H1 (cell line): ENCODE data around the gene FLRT1. TPM values are rescaled to one million over a fixed set of nuclear protein-coding genes. Genes with fewer than 3 reads are reported as not detected.

Experiments
- CTCF ChIA-PET: fragments of 300-600 bp; sonication (Branson Sonifier 250); formaldehyde crosslinking; loops from one replicate; lab custom pipeline; 2021; ENCODE audit not compliant: partially characterized antibody; lab: Charles Lee
- POLR2A ChIA-PET: fragments of 300-600 bp; sonication (Branson Sonifier 250); formaldehyde crosslinking; loops from one replicate; lab custom pipeline; 2021; ENCODE audit warnings: inconsistent platforms; ENCODE audit not compliant: partially characterized antibody; lab: Charles Lee
- DNase-seq, 2 experiments: peaks; one replicate each; pipeline versions ENCODE4 v3.0.0 to v3.0.0-alpha.2; 2010 to 2022; ENCODE audit warnings: low spot score in 2 of 2, low read depth in 1 of 2, mixed read lengths in 1 of 2
- FAIRE-seq: peaks from 2 replicates; lab custom pipeline; 2011; peaks lifted over from hg19 to GRCh38; lab: Jason Lieb, UNC
- H2AFZ ChIP-seq: 2 replicates; pipeline ENCODE4 v1.8.1; 2012; ENCODE audit warnings: low read length, inconsistent platforms
- H2AK5ac ChIP-seq: 2 replicates; pipeline ENCODE4 v1.6.1; 2013; ENCODE audit warnings: low read depth, low read length
- H2BK120ac ChIP-seq: replicated peaks from 2 replicates; pipeline ENCODE3; 2013; ENCODE audit warnings: low read depth, low read length, inconsistent platforms
- H2BK12ac ChIP-seq: 2 replicates; pipeline ENCODE4 v1.6.1; 2013; ENCODE audit warnings: low read depth, low read length
- H2BK15ac ChIP-seq: 2 replicates; pipeline ENCODE4 v1.6.1; 2013; ENCODE audit warnings: low read length
- H2BK20ac ChIP-seq: 2 replicates; pipeline ENCODE4 v1.6.1; 2013; ENCODE audit warnings: low read length
- H2BK5ac ChIP-seq: 2 replicates; pipeline ENCODE4 v1.6.1; 2013; ENCODE audit warnings: low read depth, low read length
- H3K14ac ChIP-seq: 2 replicates; pipeline ENCODE4 v1.6.1; 2013; ENCODE audit warnings: inconsistent platforms; ENCODE audit not compliant: insufficient read length
- H3K18ac ChIP-seq: 2 replicates; pipeline ENCODE4 v1.6.1; 2013; ENCODE audit warnings: low read length; ENCODE audit errors: extremely low read depth
- H3K23ac ChIP-seq: 2 replicates; pipeline ENCODE4 v1.6.1; 2013; ENCODE audit warnings: inconsistent platforms; ENCODE audit not compliant: insufficient read length
- H3K23me2 ChIP-seq: 2 replicates; pipeline ENCODE4 v1.6.1; 2013; ENCODE audit warnings: low read depth, low read length
- H3K27ac ChIP-seq: 2 replicates; pipeline ENCODE4 v1.6.1; 2011; ENCODE audit warnings: low read depth, low read length, inconsistent platforms
- H3K27me3 ChIP-seq, 4 experiments: replicated peaks in 1 of 4; 1 replicate in 1 of 4; 2 replicates in 3 of 4; pipeline versions ENCODE4 v1.6.1 to v1.8.1; 2011 to 2013; ENCODE audit warnings: low read length in 3 of 4, mild to moderate bottlenecking in 3 of 4, inconsistent platforms in 2 of 4, mixed read lengths in 2 of 4, moderate library complexity in 1 of 4; ENCODE audit not compliant: control insufficient read depth in 3 of 4, insufficient read depth in 3 of 4; ENCODE audit errors: extremely low read depth in 1 of 4
- H3K36me3 ChIP-seq, 4 experiments: 2 replicates each; pipeline versions ENCODE4 v1.6.1 to v1.8.1; 2011 to 2013; ENCODE audit warnings: mild to moderate bottlenecking in 4 of 4, low read length in 3 of 4, moderate library complexity in 2 of 4, control low read depth in 1 of 4, inconsistent platforms in 1 of 4; ENCODE audit not compliant: insufficient read depth in 4 of 4, control insufficient read depth in 2 of 4
- H3K4ac ChIP-seq: replicated peaks from 2 replicates; pipeline ENCODE3; 2013; ENCODE audit warnings: low read length, low read depth, mixed read lengths, inconsistent platforms; ENCODE audit not compliant: insufficient read length
- H3K4me1 ChIP-seq, 4 experiments: replicated peaks in 1 of 4; 1 replicate in 1 of 4; 2 replicates in 3 of 4; pipeline versions ENCODE4 v1.6.1 to v1.8.1; 2011 to 2013; ENCODE audit warnings: low read length in 3 of 4, inconsistent platforms in 2 of 4, mixed read lengths in 1 of 4; ENCODE audit not compliant: insufficient read depth in 4 of 4, control insufficient read depth in 3 of 4
- H3K4me2 ChIP-seq, 2 experiments: 2 replicates each; pipeline versions ENCODE4 v1.6.1 to v1.8.1; 2011 to 2013; ENCODE audit warnings: low read depth in 2 of 2, low read length in 2 of 2, control low read depth in 1 of 2, inconsistent platforms in 1 of 2, mild to moderate bottlenecking in 1 of 2; ENCODE audit not compliant: insufficient read depth in 1 of 2
- H3K4me3 ChIP-seq, 4 experiments: fragments of 200-600, 300-600 bp in 1 of 4; sonication (generic), shearing (Covaris generic), sonication (Bioruptor Twin) in 1 of 4; 2 replicates each; pipeline versions ENCODE4 v1.5.1 to v1.8.1; 2011 to 2016; ENCODE audit warnings: low read length in 4 of 4, low read depth in 3 of 4, control low read depth in 2 of 4, inconsistent platforms in 2 of 4, mild to moderate bottlenecking in 2 of 4, mixed read lengths in 1 of 4, moderate library complexity in 1 of 4; ENCODE audit not compliant: insufficient read depth in 2 of 4; ENCODE audit errors: extremely low read depth in 1 of 4
- H3K56ac ChIP-seq: replicated peaks from 2 replicates; pipeline ENCODE3; 2013; ENCODE audit warnings: low read depth, mild to moderate bottlenecking, mixed read lengths, low read length, inconsistent platforms; ENCODE audit not compliant: insufficient read length
- H3K79me1 ChIP-seq: 2 replicates; pipeline ENCODE4 v1.6.1; 2013; ENCODE audit warnings: low read depth, low read length, control low read depth
- H3K79me2 ChIP-seq, 2 experiments: 2 replicates each; pipeline versions ENCODE4 v1.6.1 to v1.8.1; 2012 to 2013; ENCODE audit warnings: low read length in 2 of 2, mild to moderate bottlenecking in 2 of 2, inconsistent platforms in 1 of 2; ENCODE audit not compliant: insufficient read depth in 2 of 2, control insufficient read depth in 1 of 2
- H3K9ac ChIP-seq, 4 experiments: replicated peaks in 1 of 4; 1 replicate in 1 of 4; 2 replicates in 3 of 4; pipeline versions ENCODE4 v1.6.1 to v1.8.1; 2011 to 2013; ENCODE audit warnings: low read depth in 3 of 4, low read length in 3 of 4, control low read depth in 2 of 4, mild to moderate bottlenecking in 2 of 4, moderate library complexity in 2 of 4, inconsistent platforms in 1 of 4; ENCODE audit errors: extremely low read depth in 1 of 4
- H3K9me3 ChIP-seq, 2 experiments: 2 replicates each; pipeline versions ENCODE4 v1.6.1 to v1.8.1; 2012 to 2013; ENCODE audit warnings: mild to moderate bottlenecking in 2 of 2, moderate library complexity in 2 of 2, control low read depth in 1 of 2, inconsistent platforms in 1 of 2, low read depth in 1 of 2, low read length in 1 of 2, mixed read lengths in 1 of 2; ENCODE audit not compliant: insufficient read depth in 2 of 2
- H4K20me1 ChIP-seq, 2 experiments: replicated peaks in 1 of 2; 2 replicates each; pipeline versions ENCODE3 to v1.8.1; 2011 to 2013; ENCODE audit warnings: inconsistent platforms in 2 of 2, low read length in 2 of 2, mild to moderate bottlenecking in 1 of 2; ENCODE audit not compliant: insufficient read depth in 2 of 2, control insufficient read depth in 1 of 2
- H4K5ac ChIP-seq: 2 replicates; pipeline ENCODE4 v1.6.1; 2013; ENCODE audit warnings: low read length, low read depth, mixed read lengths, inconsistent platforms; ENCODE audit not compliant: insufficient read length
- H4K8ac ChIP-seq: 2 replicates; pipeline ENCODE4 v1.8.0; 2013; ENCODE audit warnings: mild to moderate bottlenecking, moderate library complexity, low read length, inconsistent platforms; ENCODE audit not compliant: insufficient read depth; ENCODE audit errors: extremely low read depth
- H4K91ac ChIP-seq: replicated peaks from 2 replicates; pipeline ENCODE3; 2013; ENCODE audit warnings: low read length, mixed read lengths, inconsistent platforms; ENCODE audit not compliant: insufficient read length
- CEBPB ChIP-seq: IDR thresholded peaks from 2 replicates; pipeline ENCODE4 v1.6.1; 2012; ENCODE audit warnings: low read depth, low read length
- EGR1 ChIP-seq: IDR thresholded peaks from 2 replicates; pipeline ENCODE4 v1.6.1; 2011; ENCODE audit warnings: low read depth, low read length, borderline replicate concordance
- EZH2 ChIP-seq: fragments of 200-600 bp; sonication (generic); IDR thresholded peaks from 2 replicates; pipeline ENCODE4 v1.7.1; 2012; ENCODE audit warnings: low read depth, mild to moderate bottlenecking, moderate library complexity, low read length, inconsistent platforms; ENCODE audit not compliant: severe bottlenecking
- GABPA ChIP-seq: IDR thresholded peaks from 2 replicates; pipeline ENCODE4 v1.6.1; 2011; ENCODE audit warnings: mild to moderate bottlenecking, low read length, moderate library complexity, borderline replicate concordance; ENCODE audit not compliant: insufficient read depth
- HDAC2 ChIP-seq, 2 experiments: fragments of 300-600 bp in 1 of 2; sonication (generic) in 1 of 2; IDR thresholded peaks; 2 replicates each; pipeline ENCODE4 v1.6.1; 2011 to 2012; ENCODE audit warnings: low read depth in 2 of 2, low read length in 2 of 2, mild to moderate bottlenecking in 2 of 2, moderate library complexity in 2 of 2, borderline replicate concordance in 1 of 2, inconsistent platforms in 1 of 2
- TCF12 ChIP-seq: IDR thresholded peaks from 2 replicates; pipeline ENCODE4 v1.6.1; 2011; ENCODE audit warnings: low read depth, mild to moderate bottlenecking, low read length
- WGBS, 2 experiments: shearing (Covaris generic) in 1 of 2; methylation state at CpG; one replicate each; pipeline versions ENCODE4 v1.1.6 to v1.1.7; 2013 to 2015; ENCODE audit warnings: low lambda C conversion rate in 2 of 2, mixed read lengths in 2 of 2, inconsistent platforms in 1 of 2, low coverage in 1 of 2, missing lambda C conversion rate in 1 of 2; ENCODE audit not compliant: insufficient replicate concordance in 2 of 2, insufficient coverage in 1 of 2, insufficient read length in 1 of 2; ENCODE audit errors: extremely low coverage in 1 of 2, missing lambda C conversion rate in 1 of 2; 5-methylcytosine and 5-hydroxymethylcytosine counted together
- polyA plus RNA-seq, 7 experiments: library from polyadenylated mRNA; depleted of rRNA in 3 of 7; stranded (reverse) in 5 of 7; unstranded in 2 of 7; fragments of >200 nt in 5 of 7; fragments of 200-250 nt in 2 of 7; gene quantifications; 1 replicate in 5 of 7; 2 replicates in 1 of 7; 4 replicates in 1 of 7; pipeline versions ENCODE4 v1.2.1 to v1.2.3, GENCODE V29; 2011 to 2013; ENCODE audit warnings: missing spikeins in 2 of 7, mixed read lengths in 2 of 7
- total RNA-seq: library from RNA; stranded (reverse); fragmentation: NEBNext Ultra II Directional; extraction: Animal tissue kit (Norgen Biotek cat#: 25700); gene quantifications from 2 replicates; pipeline ENCODE4 v1.2.1, GENCODE V29; 2021

Gene FLRT1
- total and polyA plus RNA-seq, 2 of the 8 experiments (the other 6 are each of a cell fraction or from before 2014, with no cell fraction given) = 0.14 to 0.28 TPM

- H3K9ac ChIP-seq = no peak overlapping the region
- no peak overlapping the region for H3K4ac ChIP-seq
- no peak overlapping the region for H2BK20ac ChIP-seq
- no peak for DNase-seq
- peaks cover 0 to 2% of the 10 kb centered on the region in 2 experiments; a peak in 1 of 4 replicates for H3K9me3 ChIP-seq
- no peak for TF ChIP-seq TCF12
- no peak for TF ChIP-seq HDAC2 (IDR thresholded peaks at IDR 0.05; ENCODE audit: borderline replicate concordance in 1 of 2, low read depth in 2 of 2, low read length in 2 of 2)
- no peak for TF ChIP-seq EZH2
- TF ChIP-seq EGR1 = no peak
- no peak for TF ChIP-seq CEBPB
- no peak for TF ChIP-seq GABPA
- peaks cover 3 to 5% of the 10 kb centered on the region in 2 experiments for H4K20me1 ChIP-seq
- H2AK5ac ChIP-seq = peak overlapping the region; percentile 39; the same call in 1 of the 2 replicates
- no peak overlapping the region for H4K91ac ChIP-seq
- H3K14ac ChIP-seq = no peak overlapping the region
- H3K27ac ChIP-seq = no peak overlapping the region
- ChIA-PET CTCF (interaction anchor here (0.6 to 8.2 kb wide), 13 partner anchors 8 to 134 kb away, joined by 3 to 74 read pairs (median 5); no protein-coding TSS in a partner anchor), POLR2A (interaction anchor here (1.1 to 1.8 kb wide), 6 partner anchors 8 to 150 kb away, joined by 3 to 12 read pairs (median 4); partner anchors contain the start of gene MACROD1)
- H3K23me2 ChIP-seq = peaks cover 6% of the 10 kb centered on the region; the same call in 1 of the 2 replicates
- H2AFZ ChIP-seq = no peak overlapping the region
- no peak overlapping the region for H2BK120ac ChIP-seq
- WGBS, 2 experiments = 81% methylated on average over 10 of the region's 20 CpGs; no CpG with 5 or more reads in 1 of the 2 experiments
- FAIRE-seq = no peak
- peaks cover 0 to 9% (median 4%) of the 10 kb centered on the region in 4 experiments; a peak in 4 of 7 replicates for H3K4me1 ChIP-seq
- no peaks in the 10 kb centered on the region for H3K36me3 ChIP-seq
- no peak overlapping the region for H2BK15ac ChIP-seq
- H3K79me2 ChIP-seq = no peaks in the 10 kb centered on the region
- no peak overlapping the region for H3K23ac ChIP-seq
- no peak overlapping the region for H2BK5ac ChIP-seq
- H3K4me2 ChIP-seq = no peak overlapping the region
- no peak overlapping the region for H3K56ac ChIP-seq
- peaks cover 2 to 62% (median 36%) of the 10 kb centered on the region in 4 experiments for H3K27me3 ChIP-seq
- no peaks in the 10 kb centered on the region; the same call in 1 of the 2 replicates for H3K79me1 ChIP-seq
- H3K4me3 ChIP-seq = no peak overlapping the region
- no peak overlapping the region for H2BK12ac ChIP-seq
- no peak overlapping the region for H4K5ac ChIP-seq
- no peak overlapping the region for H3K18ac ChIP-seq
- 0 out of 2 replicates have a peak overlapping the region, but pooled peaks have one; percentile 16 for H4K8ac ChIP-seq
These were observed 20.2 kb upstream of the FLRT1 start for GRCh38 chr11:64015510-64015909.
